ENCODE data around the gene HDHD5. TPM values are rescaled to one million over a fixed set of nuclear protein-coding genes. Genes with fewer than 3 reads are reported as not detected.

HDHD5 gene
- total and polyA plus RNA-seq, 10 of the 15 experiments (the other 5 are each of a cell fraction or from before 2014, with no cell fraction given) = 1.7 to 68.0 (median 49.9) TPM

DNA sequence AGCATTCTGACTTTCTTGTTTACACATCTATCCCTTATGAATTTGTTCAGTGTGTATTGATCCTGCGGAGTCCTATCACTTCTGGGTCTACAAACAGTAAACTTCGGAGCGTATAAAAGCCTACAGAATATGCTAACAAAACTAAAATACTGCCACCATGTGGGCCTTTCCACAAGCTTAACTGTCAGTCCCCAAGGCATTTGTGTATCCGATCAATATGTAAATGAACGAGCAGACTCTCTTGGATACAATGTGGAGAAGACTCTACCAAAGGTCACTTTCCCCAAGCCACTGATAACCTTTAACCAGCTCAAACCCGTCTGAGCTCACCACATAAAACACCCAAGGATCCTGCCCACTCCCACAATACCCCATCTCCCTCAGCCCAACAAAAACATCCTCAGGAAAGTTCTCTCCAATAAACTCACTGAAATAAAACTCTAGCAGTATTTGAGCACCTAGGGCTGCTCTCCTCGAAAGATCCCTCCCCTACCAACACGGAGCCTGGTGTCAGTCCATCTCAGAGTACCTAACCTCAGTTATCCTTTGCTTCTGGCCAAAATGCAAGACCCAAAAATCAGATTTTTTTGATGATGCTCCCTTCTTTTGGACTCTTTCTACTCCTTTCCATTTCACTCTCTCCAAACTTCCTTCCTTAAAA lies 42.3 kb upstream of the HDHD5 start (continued):
- no peak for TF ChIP-seq EED (IDR thresholded peaks at IDR 0.05; ENCODE audit: low read depth)
- no peak for TF ChIP-seq SREBF1 (IDR thresholded peaks at IDR 0.05; ENCODE audit: low read length)
- TF ChIP-seq, protein P1, sequence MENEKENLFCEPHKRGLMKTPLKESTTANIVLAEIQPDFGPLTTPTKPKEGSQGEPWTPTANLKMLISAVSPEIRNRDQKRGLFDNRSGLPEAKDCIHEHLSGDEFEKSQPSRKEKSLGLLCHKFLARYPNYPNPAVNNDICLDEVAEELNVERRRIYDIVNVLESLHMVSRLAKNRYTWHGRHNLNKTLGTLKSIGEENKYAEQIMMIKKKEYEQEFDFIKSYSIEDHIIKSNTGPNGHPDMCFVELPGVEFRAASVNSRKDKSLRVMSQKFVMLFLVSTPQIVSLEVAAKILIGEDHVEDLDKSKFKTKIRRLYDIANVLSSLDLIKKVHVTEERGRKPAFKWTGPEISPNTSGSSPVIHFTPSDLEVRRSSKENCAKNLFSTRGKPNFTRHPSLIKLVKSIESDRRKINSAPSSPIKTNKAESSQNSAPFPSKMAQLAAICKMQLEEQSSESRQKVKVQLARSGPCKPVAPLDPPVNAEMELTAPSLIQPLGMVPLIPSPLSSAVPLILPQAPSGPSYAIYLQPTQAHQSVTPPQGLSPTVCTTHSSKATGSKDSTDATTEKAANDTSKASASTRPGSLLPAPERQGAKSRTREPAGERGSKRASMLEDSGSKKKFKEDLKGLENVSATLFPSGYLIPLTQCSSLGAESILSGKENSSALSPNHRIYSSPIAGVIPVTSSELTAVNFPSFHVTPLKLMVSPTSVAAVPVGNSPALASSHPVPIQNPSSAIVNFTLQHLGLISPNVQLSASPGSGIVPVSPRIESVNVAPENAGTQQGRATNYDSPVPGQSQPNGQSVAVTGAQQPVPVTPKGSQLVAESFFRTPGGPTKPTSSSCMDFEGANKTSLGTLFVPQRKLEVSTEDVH (IDR thresholded peaks at IDR 0.05; ENCODE audit: low read depth, partially characterized antibody) = no peak
- no peak for TF ChIP-seq BCL11A (IDR thresholded peaks at IDR 0.05; ENCODE audit: low read depth, low read length)
- TF ChIP-seq HDAC2 (IDR thresholded peaks at IDR 0.05) = no peak

DNA sequence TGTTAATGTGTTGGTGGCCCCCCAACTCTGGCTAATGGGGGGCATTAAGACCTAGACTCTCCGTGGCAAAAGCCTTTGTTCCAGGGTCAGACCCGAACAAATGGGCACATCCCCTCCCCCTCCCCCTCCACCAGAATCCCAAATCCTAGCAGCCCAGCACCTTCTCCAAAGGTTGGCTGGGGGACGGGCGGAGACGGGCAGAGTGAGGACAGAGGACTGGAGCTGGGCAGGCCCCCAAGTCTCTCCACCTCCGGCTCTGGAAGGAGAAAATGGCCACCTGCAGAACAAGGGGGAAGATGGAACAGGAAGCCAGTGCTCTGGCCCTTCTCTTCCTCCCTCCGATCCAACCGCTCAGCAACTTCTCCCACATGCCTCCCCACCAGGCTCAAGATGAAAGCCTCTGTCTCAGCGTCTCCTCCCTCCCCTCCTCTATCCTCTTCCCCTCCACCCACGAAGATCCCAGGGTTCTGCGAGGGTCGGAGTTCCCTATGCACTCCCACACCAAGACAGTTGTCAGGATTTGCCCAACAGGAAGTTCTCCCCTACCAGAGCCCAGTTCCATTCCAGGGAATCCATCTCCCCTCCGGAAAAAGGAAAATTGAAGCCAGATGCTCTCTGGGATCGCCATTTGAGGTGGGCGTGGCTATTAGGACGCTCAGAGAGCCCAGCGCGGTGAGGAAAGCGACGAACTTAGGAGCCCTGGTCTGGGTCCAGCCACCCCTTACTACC lies 40.1 kb upstream of the HDHD5 start:
- DNase-seq (ENCODE audit: low read depth, low spot score) = no peak
- no TSS peak for BruUV-seq (replicated peaks)
- Histone ChIP-seq H4K20me1 (ENCODE audit: control insufficient read depth, insufficient read depth) (no peaks in the 10 kb centered on the region), H3K27me3 (replicated peaks in 1 of 2; ENCODE audit: control insufficient read depth in 2 of 2, insufficient read depth in 2 of 2, low read length in 1 of 2) (no peaks in the 10 kb centered on the region), H3K79me2 (ENCODE audit: control insufficient read depth, insufficient read depth, low read length) (no peaks in the 10 kb centered on the region), H3K9me3 (replicated peaks; ENCODE audit: control insufficient read depth, insufficient read depth, low read length) (no peaks in the 10 kb centered on the region), H2AFZ (ENCODE audit: control insufficient read depth, low read depth, low read length) (no peak overlapping the region), H3K4me1 (ENCODE audit: control insufficient read depth, insufficient read depth, low read length) (no peaks in the 10 kb centered on the region), H3K9ac (ENCODE audit: control insufficient read depth, insufficient read depth, low read length) (no peak overlapping the region), H3K36me3 (ENCODE audit: control insufficient read depth in 2 of 2, insufficient read depth in 2 of 2, low read length in 1 of 2) (no peaks in the 10 kb centered on the region; a peak in 1 of 4 replicates), H3K4me2 (ENCODE audit: control insufficient read depth, insufficient read depth) (no peak overlapping the region), H3K4me3 (no peak overlapping the region), H3K27ac (ENCODE audit: control insufficient read depth, insufficient read depth) (no peak overlapping the region)
- ATAC-seq = no peak
- in situ Hi-C loops (cut with MboI) = no loop called here
- WGBS (ENCODE audit: insufficient coverage, insufficient replicate concordance, low lambda C conversion rate, missing lambda C conversion rate) = 85% methylated on average over 16 of the region's 20 CpGs
- CTCF ChIA-PET = interaction anchor here (0.8 kb wide), 1 partner anchor 316 kb away, joined by 3 read pairs; no protein-coding TSS in a partner anchor
- no peak for FAIRE-seq
- RAD21 ChIA-PET (ENCODE audit: unreplicated experiment) = interaction anchor here (0.6 kb wide), 1 partner anchor 303 kb away, joined by 3 read pairs; no protein-coding TSS in a partner anchor
- no peak for TF ChIP-seq SMC3 (IDR thresholded peaks at IDR 0.05; ENCODE audit: borderline replicate concordance, low read length)
- TF ChIP-seq EGR1 (IDR thresholded peaks at IDR 0.05; ENCODE audit: borderline replicate concordance in 1 of 2, low read depth in 2 of 2, low read length in 2 of 2) = no peak
- no peak for TF ChIP-seq EP300 (IDR thresholded peaks at IDR 0.05; ENCODE audit: borderline replicate concordance in 1 of 2, control insufficient read depth in 1 of 2, low read depth in 2 of 2, low read length in 2 of 2)
- no peak for TF ChIP-seq TCF7 (IDR thresholded peaks at IDR 0.05; ENCODE audit: borderline replicate concordance)
- TF ChIP-seq, protein P2, sequence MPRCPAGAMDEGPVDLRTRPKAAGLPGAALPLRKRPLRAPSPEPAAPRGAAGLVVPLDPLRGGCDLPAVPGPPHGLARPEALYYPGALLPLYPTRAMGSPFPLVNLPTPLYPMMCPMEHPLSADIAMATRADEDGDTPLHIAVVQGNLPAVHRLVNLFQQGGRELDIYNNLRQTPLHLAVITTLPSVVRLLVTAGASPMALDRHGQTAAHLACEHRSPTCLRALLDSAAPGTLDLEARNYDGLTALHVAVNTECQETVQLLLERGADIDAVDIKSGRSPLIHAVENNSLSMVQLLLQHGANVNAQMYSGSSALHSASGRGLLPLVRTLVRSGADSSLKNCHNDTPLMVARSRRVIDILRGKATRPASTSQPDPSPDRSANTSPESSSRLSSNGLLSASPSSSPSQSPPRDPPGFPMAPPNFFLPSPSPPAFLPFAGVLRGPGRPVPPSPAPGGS (IDR thresholded peaks at IDR 0.05; ENCODE audit: borderline replicate concordance, insufficient read depth, low read depth, low read length, poor library complexity, severe bottlenecking) = no peak
- POLR2A ChIA-PET = no interaction called here
- SMC1A ChIA-PET (ENCODE audit: uncharacterized antibody, unreplicated experiment) = interaction anchor here (1.1 to 1.5 kb wide), 2 partner anchors 27 to 125 kb away, joined by 3 read pairs; no protein-coding TSS in a partner anchor
- intact Hi-C loops (cut with micrococcal nuclease; ENCODE audit: unreplicated experiment) = no loop called here
